ENCODE data around the gene RIBC1.

DNA sequence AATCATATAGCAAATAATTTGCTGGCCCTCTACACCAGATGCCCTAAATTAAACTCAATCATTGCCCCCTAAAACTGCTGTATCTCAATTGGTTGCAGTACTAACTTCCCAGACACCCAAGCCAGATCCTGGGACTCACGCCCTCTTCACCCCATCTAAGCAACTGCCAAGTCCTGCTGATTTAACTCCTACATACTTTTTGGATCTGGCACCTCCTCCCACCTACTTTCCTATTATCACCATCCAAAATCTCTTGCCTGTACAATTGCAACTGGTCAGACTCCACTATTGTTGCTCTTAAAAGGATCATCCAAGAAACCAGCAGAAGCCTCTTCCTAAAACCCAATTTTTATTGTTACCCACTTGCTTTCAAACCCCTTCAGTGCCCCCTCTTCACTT is 16.2 kb downstream of the RIBC1 start:
- TF ChIP-seq POLR2AphosphoS5 (IDR thresholded peaks at IDR 0.05) = no peak
- TF ChIP-seq POLR2A (IDR thresholded peaks at IDR 0.05; ENCODE audit: low read depth) = no peak
- TF ChIP-seq, protein P1, sequence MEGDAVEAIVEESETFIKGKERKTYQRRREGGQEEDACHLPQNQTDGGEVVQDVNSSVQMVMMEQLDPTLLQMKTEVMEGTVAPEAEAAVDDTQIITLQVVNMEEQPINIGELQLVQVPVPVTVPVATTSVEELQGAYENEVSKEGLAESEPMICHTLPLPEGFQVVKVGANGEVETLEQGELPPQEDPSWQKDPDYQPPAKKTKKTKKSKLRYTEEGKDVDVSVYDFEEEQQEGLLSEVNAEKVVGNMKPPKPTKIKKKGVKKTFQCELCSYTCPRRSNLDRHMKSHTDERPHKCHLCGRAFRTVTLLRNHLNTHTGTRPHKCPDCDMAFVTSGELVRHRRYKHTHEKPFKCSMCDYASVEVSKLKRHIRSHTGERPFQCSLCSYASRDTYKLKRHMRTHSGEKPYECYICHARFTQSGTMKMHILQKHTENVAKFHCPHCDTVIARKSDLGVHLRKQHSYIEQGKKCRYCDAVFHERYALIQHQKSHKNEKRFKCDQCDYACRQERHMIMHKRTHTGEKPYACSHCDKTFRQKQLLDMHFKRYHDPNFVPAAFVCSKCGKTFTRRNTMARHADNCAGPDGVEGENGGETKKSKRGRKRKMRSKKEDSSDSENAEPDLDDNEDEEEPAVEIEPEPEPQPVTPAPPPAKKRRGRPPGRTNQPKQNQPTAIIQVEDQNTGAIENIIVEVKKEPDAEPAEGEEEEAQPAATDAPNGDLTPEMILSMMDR (IDR thresholded peaks at IDR 0.05) = no peak
